Panc1 (cell line): Measurements from ENCODE around the gene LRIT3. TPM values are rescaled to one million over a fixed set of nuclear protein-coding genes. Genes with fewer than 3 reads are reported as not detected.

Source experiments
- ATAC-seq: fragments of 200-7000 bp; cut with Tn5 transposase; 2 replicates; pipeline ENCODE4 v1.9.1; 2020; ENCODE audit warnings: mild to moderate bottlenecking, moderate library complexity
- BruUV-seq: library from RNA; stranded (reverse); fragments of 400-500 nt; replicated peaks from 2 replicates; lab custom pipeline; 2021; lab: Mats Ljungman, UMichigan
- CTCF ChIA-PET: fragments of 300-600 bp; sonication (Branson Sonifier 250); formaldehyde crosslinking; loops from one replicate; lab custom pipeline; 2022; ENCODE audit warnings: antibody characterized with exemption; lab: Charles Lee
- POLR2A ChIA-PET: fragments of 300-600 bp; sonication (Branson Sonifier 250); formaldehyde crosslinking; loops from one replicate; lab custom pipeline; 2022; ENCODE audit warnings: antibody characterized with exemption; lab: Charles Lee
- DNase-seq: peaks from one replicate; pipeline ENCODE4 v3.0.0-alpha.2; 2010; ENCODE audit warnings: low read depth, low spot score
- H3K27ac ChIP-seq: 2 replicates; pipeline ENCODE4 v1.5.1; 2011; ENCODE audit warnings: mild to moderate bottlenecking, low read length, inconsistent platforms
- H3K27me3 ChIP-seq: fragments of 200-500 bp; sonication (Bioruptor generic); 2 replicates; pipeline ENCODE4 v1.6.0; 2014; ENCODE audit warnings: low read length, inconsistent platforms; ENCODE audit not compliant: control insufficient read depth, insufficient read depth
- H3K36me3 ChIP-seq: fragments of 200-500 bp; sonication (Bioruptor generic); 2 replicates; pipeline ENCODE4 v1.5.1; 2014; ENCODE audit warnings: inconsistent platforms, mild to moderate bottlenecking, low read length, moderate library complexity; ENCODE audit not compliant: control insufficient read depth, insufficient read depth
- H3K4me1 ChIP-seq: 2 replicates; pipeline ENCODE4 v1.5.1; 2011; ENCODE audit warnings: inconsistent platforms, mild to moderate bottlenecking, low read length, moderate library complexity; ENCODE audit not compliant: control insufficient read depth, insufficient read depth
- H3K4me3 ChIP-seq, 2 experiments: 2 replicates each; pipeline ENCODE4 v1.5.1; 2011 to 2012; ENCODE audit warnings: low read depth in 2 of 2, low read length in 2 of 2, mild to moderate bottlenecking in 2 of 2, inconsistent platforms in 1 of 2, moderate library complexity in 1 of 2
- H3K9me3 ChIP-seq: fragments of 200-500 bp; sonication (Bioruptor generic); 2 replicates; pipeline ENCODE4 v1.5.1; 2014; ENCODE audit warnings: low read depth, mild to moderate bottlenecking, inconsistent platforms, low read length, moderate library complexity; ENCODE audit not compliant: control insufficient read depth, insufficient read depth
- CTCF ChIP-seq: fragments of 450-650 bp; IDR thresholded peaks from 2 replicates; pipeline ENCODE4 v1.5.1; 2017; ENCODE audit warnings: mild to moderate bottlenecking
- POLR2AphosphoS5 ChIP-seq: IDR thresholded peaks from 2 replicates; pipeline ENCODE4 v1.6.1; 2012; ENCODE audit warnings: mild to moderate bottlenecking, low read depth, low read length, moderate library complexity
- SIN3A ChIP-seq: IDR thresholded peaks from 2 replicates; pipeline ENCODE4 v1.6.1; 2012; ENCODE audit warnings: low read depth, mild to moderate bottlenecking, low read length, moderate library complexity, borderline replicate concordance; ENCODE audit not compliant: insufficient read depth
- TCF7L2 ChIP-seq: IDR thresholded peaks from 2 replicates; pipeline ENCODE4 v1.6.1; 2011; ENCODE audit warnings: mild to moderate bottlenecking, low read depth, low read length, inconsistent platforms
- in situ Hi-C: cut with HindIII; loops from 2 replicates; pipeline ENCODE4 v1.10.0; 2016; ENCODE audit warnings: low sequenced_read_pairs, low pct_unique_long_range_greater_than_20kb
- intact Hi-C: fragments of 100-400 bp; cut with micrococcal nuclease; formaldehyde crosslinking; loops from one replicate; pipeline ENCODE4 v1.10.0; 2022; ENCODE audit not compliant: unreplicated experiment
- total RNA-seq: library from RNA; stranded (reverse); gene quantifications from one replicate; pipeline ENCODE4 v1.2.1, GENCODE V29; 2021; ENCODE audit not compliant: unreplicated experiment
- TF ChIP-seq, protein P1 (sequence below), 2 experiments: IDR thresholded peaks; 2 replicates each; pipeline ENCODE4 v1.6.1; 2011 to 2012; ENCODE audit warnings: low read depth in 2 of 2, control low read depth in 1 of 2, low read length in 1 of 2, mild to moderate bottlenecking in 1 of 2, moderate library complexity in 1 of 2; ENCODE audit not compliant: insufficient read depth in 1 of 2

LRIT3 gene
- total RNA-seq, 1 experiment from 2014 or later: 0.05 TPM

GRCh38 chr4:109913596-109914241, 65.8 kb downstream of the LRIT3 start:
- TF ChIP-seq CTCF (no peak), POLR2AphosphoS5 (no peak), SIN3A (no peak), TCF7L2 (no peak)
- TF ChIP-seq, protein P1, sequence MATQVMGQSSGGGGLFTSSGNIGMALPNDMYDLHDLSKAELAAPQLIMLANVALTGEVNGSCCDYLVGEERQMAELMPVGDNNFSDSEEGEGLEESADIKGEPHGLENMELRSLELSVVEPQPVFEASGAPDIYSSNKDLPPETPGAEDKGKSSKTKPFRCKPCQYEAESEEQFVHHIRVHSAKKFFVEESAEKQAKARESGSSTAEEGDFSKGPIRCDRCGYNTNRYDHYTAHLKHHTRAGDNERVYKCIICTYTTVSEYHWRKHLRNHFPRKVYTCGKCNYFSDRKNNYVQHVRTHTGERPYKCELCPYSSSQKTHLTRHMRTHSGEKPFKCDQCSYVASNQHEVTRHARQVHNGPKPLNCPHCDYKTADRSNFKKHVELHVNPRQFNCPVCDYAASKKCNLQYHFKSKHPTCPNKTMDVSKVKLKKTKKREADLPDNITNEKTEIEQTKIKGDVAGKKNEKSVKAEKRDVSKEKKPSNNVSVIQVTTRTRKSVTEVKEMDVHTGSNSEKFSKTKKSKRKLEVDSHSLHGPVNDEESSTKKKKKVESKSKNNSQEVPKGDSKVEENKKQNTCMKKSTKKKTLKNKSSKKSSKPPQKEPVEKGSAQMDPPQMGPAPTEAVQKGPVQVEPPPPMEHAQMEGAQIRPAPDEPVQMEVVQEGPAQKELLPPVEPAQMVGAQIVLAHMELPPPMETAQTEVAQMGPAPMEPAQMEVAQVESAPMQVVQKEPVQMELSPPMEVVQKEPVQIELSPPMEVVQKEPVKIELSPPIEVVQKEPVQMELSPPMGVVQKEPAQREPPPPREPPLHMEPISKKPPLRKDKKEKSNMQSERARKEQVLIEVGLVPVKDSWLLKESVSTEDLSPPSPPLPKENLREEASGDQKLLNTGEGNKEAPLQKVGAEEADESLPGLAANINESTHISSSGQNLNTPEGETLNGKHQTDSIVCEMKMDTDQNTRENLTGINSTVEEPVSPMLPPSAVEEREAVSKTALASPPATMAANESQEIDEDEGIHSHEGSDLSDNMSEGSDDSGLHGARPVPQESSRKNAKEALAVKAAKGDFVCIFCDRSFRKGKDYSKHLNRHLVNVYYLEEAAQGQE (IDR thresholded peaks at IDR 0.05; ENCODE audit: insufficient read depth in 1 of 2, low read depth in 2 of 2, low read length in 1 of 2): no peak
- in situ Hi-C loops (no loop called here), intact Hi-C loops (no loop called here)
- no TSS peak for BruUV-seq
- ATAC-seq (no peak), DNase-seq (no peak)
- CTCF ChIA-PET: no interaction called here
- Histone ChIP-seq H3K9me3 (no peaks in the 10 kb centered on the region), H3K4me3 (no peak overlapping the region), H3K4me1 (no peaks in the 10 kb centered on the region), H3K36me3 (no peaks in the 10 kb centered on the region), H3K27ac (no peak overlapping the region), H3K27me3 (no peaks in the 10 kb centered on the region; the same call in 1 of the 2 replicates)
- POLR2A ChIA-PET: interaction anchor here (0.6 kb wide), 1 partner anchor 222 kb away, joined by 3 read pairs; no protein-coding TSS in a partner anchor

DNA sequence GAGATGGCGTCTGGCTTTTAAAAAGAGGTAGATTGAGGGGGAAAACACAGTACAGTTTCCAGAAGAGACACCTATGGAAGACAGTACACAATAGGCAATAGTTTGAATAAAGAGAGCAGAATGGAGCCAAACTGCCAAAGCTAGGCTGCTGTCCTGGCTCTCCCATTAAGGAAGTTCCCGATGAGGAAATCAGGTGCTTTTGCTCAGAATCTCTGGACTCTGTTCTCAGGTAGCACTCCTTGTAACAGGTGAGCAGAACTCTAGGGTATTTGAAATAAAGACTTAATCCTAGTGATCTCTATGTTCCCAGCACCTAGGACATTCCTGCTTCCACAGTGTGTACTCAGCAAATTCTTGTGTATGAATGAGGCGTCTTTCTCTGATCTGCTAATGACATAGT, 66.4 kb downstream of the LRIT3 start:
- H3K36me3 ChIP-seq: no peaks in the 10 kb centered on the region
- in situ Hi-C loops: no loop called here
- no peaks in the 10 kb centered on the region for H3K4me1 ChIP-seq
- no peaks in the 10 kb centered on the region; the same call in 1 of the 2 replicates for H3K27me3 ChIP-seq
- DNase-seq: no peak
- no peak overlapping the region for H3K4me3 ChIP-seq
- H3K27ac ChIP-seq: no peak overlapping the region
- intact Hi-C loops: no loop called here
- BruUV-seq: no TSS peak
- CTCF ChIA-PET: no interaction called here
- TF ChIP-seq POLR2AphosphoS5 (no peak), CTCF (no peak), TCF7L2 (no peak), SIN3A (no peak)
- TF ChIP-seq, protein P1 (IDR thresholded peaks at IDR 0.05; ENCODE audit: insufficient read depth in 1 of 2, low read depth in 2 of 2, low read length in 1 of 2): no peak
- ATAC-seq: no peak
- H3K9me3 ChIP-seq: no peaks in the 10 kb centered on the region
- POLR2A ChIA-PET: no interaction called here
